SK-N-SH (cell line): ENCODE data around the gene IFIT1B. TPM values are rescaled to one million over a fixed set of nuclear protein-coding genes. Genes with fewer than 3 reads are reported as not detected.

Source experiments
- CTCF ChIA-PET: fragments of 300-600, 350-600 bp; formaldehyde crosslinking; extraction: SDS; loops from one replicate; lab custom pipeline; 2021; lab: Yijun Ruan, JAX
- POLR2A ChIA-PET: fragments of 350-600 bp; sonication (Branson Sonifier 250); formaldehyde crosslinking; extraction: SDS; loops from one replicate; lab custom pipeline; 2020; ENCODE audit warnings: antibody characterized with exemption, inconsistent platforms; lab: Yijun Ruan, JAX
- DNase-seq: peaks from one replicate; pipeline ENCODE4 v3.0.0; 2012
- H2AFZ ChIP-seq: fragments of 200-600 bp; sonication (generic); 2 replicates; pipeline ENCODE4 v1.8.1; 2016; ENCODE audit warnings: antibody characterized with exemption, mild to moderate bottlenecking, low read depth
- H3F3A ChIP-seq: fragments of 200-600 bp; sonication (generic); replicated peaks from 2 replicates; pipeline ENCODE3; 2016; ENCODE audit warnings: antibody characterized with exemption, mild to moderate bottlenecking; ENCODE audit not compliant: insufficient read depth
- H3K27ac ChIP-seq, 2 experiments: fragments of 200-500 bp in 1 of 2; fragments of 200-600 bp in 1 of 2; sonication (Bioruptor generic) in 1 of 2; sonication (generic), shearing (Covaris generic) in 1 of 2; 2 replicates each; pipeline versions ENCODE4 v1.5.1 to v1.6.1; 2014 to 2016; ENCODE audit warnings: low read depth in 2 of 2, inconsistent platforms in 1 of 2, low read length in 1 of 2, mild to moderate bottlenecking in 1 of 2, mixed read lengths in 1 of 2
- H3K27me3 ChIP-seq: fragments of 200-600 bp; sonication (generic), shearing (Covaris generic); 2 replicates; pipeline ENCODE4 v1.6.1; 2016; ENCODE audit warnings: mixed run types; ENCODE audit not compliant: insufficient read depth
- H3K36me3 ChIP-seq, 2 experiments: fragments of 200-500 bp in 1 of 2; fragments of 200-600 bp in 1 of 2; sonication (Bioruptor generic) in 1 of 2; sonication (generic) in 1 of 2; replicated peaks in 1 of 2; 2 replicates each; pipeline versions ENCODE3 to v1.5.1; 2014 to 2016; ENCODE audit warnings: low read length in 1 of 2, mild to moderate bottlenecking in 1 of 2; ENCODE audit not compliant: insufficient read depth in 2 of 2, control insufficient read depth in 1 of 2
- H3K4me1 ChIP-seq, 2 experiments: fragments of 200-500 bp in 1 of 2; fragments of 200-600 bp in 1 of 2; sonication (Bioruptor generic) in 1 of 2; sonication (generic), shearing (Covaris generic) in 1 of 2; 2 replicates each; pipeline versions ENCODE4 v1.5.1 to v1.6.1; 2014 to 2016; ENCODE audit warnings: low read depth in 1 of 2, low read length in 1 of 2, mixed run types in 1 of 2; ENCODE audit not compliant: insufficient read depth in 2 of 2, control insufficient read depth in 1 of 2
- H3K4me2 ChIP-seq: fragments of 200-600 bp; sonication (generic), shearing (Covaris generic); 2 replicates; pipeline ENCODE4 v1.6.1; 2017; ENCODE audit warnings: mixed run types
- H3K4me3 ChIP-seq, 2 experiments: fragments of 200-500 bp in 1 of 2; fragments of 200-600 bp in 1 of 2; sonication (Bioruptor generic) in 1 of 2; sonication (generic), shearing (Covaris generic) in 1 of 2; 2 replicates each; pipeline versions ENCODE4 v1.5.1 to v1.8.1; 2014 to 2016; ENCODE audit warnings: low read depth in 2 of 2, inconsistent platforms in 1 of 2, low read length in 1 of 2, mild to moderate bottlenecking in 1 of 2, mixed read lengths in 1 of 2, moderate library complexity in 1 of 2
- H3K79me2 ChIP-seq: fragments of 200-600 bp; sonication (generic); 2 replicates; pipeline ENCODE4 v1.8.1; 2017; ENCODE audit warnings: mild to moderate bottlenecking; ENCODE audit not compliant: insufficient read depth
- H3K9ac ChIP-seq: fragments of 200-600 bp; sonication (generic); 2 replicates; pipeline ENCODE4 v1.6.1; 2017; ENCODE audit warnings: mixed run types
- H3K9me2 ChIP-seq: fragments of 200-600 bp; sonication (generic); 2 replicates; pipeline ENCODE4 v1.6.1; 2017; ENCODE audit warnings: mixed run types
- H3K9me3 ChIP-seq: fragments of 200-600 bp; sonication (generic); 2 replicates; pipeline ENCODE4 v1.6.1; 2017; ENCODE audit warnings: mixed run types, mild to moderate bottlenecking, moderate library complexity
- H4K20me1 ChIP-seq: fragments of 200-600 bp; sonication (generic); 2 replicates; pipeline ENCODE4 v1.6.1; 2017; ENCODE audit warnings: mild to moderate bottlenecking, mixed run types; ENCODE audit not compliant: insufficient read depth
- EZH2phosphoT487 ChIP-seq: fragments of 200-600 bp; sonication (generic); IDR thresholded peaks from 2 replicates; pipeline ENCODE4 v1.6.1; 2017; ENCODE audit warnings: low read depth, mixed run types, mild to moderate bottlenecking, antibody characterized with exemption, moderate library complexity, borderline replicate concordance
- FOXM1 ChIP-seq: IDR thresholded peaks from 2 replicates; pipeline ENCODE4 v1.4.0; 2012; ENCODE audit warnings: low read depth, mild to moderate bottlenecking
- MEF2A ChIP-seq: IDR thresholded peaks from 2 replicates; pipeline ENCODE4 v1.4.0; 2012; ENCODE audit warnings: low read depth, borderline replicate concordance
- MXI1 ChIP-seq: IDR thresholded peaks from 2 replicates; pipeline ENCODE4 v1.6.1; 2012; ENCODE audit warnings: mild to moderate bottlenecking, low read depth, low read length, improper control_type of control experiment
- NRF1 ChIP-seq: IDR thresholded peaks from 2 replicates; pipeline ENCODE4 v1.6.1; 2012; ENCODE audit warnings: low read depth, mild to moderate bottlenecking, low read length
- RAD21 ChIP-seq: IDR thresholded peaks from 2 replicates; pipeline ENCODE4 v1.6.1; 2012; ENCODE audit warnings: mild to moderate bottlenecking, low read length
- RCOR1 ChIP-seq: fragments of 150-350 bp; IDR thresholded peaks from 2 replicates; pipeline ENCODE4 v1.6.1; 2017; ENCODE audit warnings: antibody characterized with exemption, low read length
- RFX5 ChIP-seq: IDR thresholded peaks from 2 replicates; pipeline ENCODE4 v1.6.1; 2012; ENCODE audit warnings: mild to moderate bottlenecking, improper control_type of control experiment, low read length
- RXRA ChIP-seq: IDR thresholded peaks from 2 replicates; pipeline ENCODE4 v1.4.0; 2012; ENCODE audit warnings: low read depth, mild to moderate bottlenecking, borderline replicate concordance
- TAF1 ChIP-seq: IDR thresholded peaks from 2 replicates; pipeline ENCODE4 v1.6.1; 2012; ENCODE audit warnings: low read depth, mild to moderate bottlenecking, low read length, moderate library complexity, borderline replicate concordance
- TCF12 ChIP-seq: IDR thresholded peaks from 2 replicates; pipeline ENCODE4 v1.4.0; 2012
- USF2 ChIP-seq: fragments of 150-350 bp; IDR thresholded peaks from 2 replicates; pipeline ENCODE4 v1.6.1; 2017; ENCODE audit warnings: antibody characterized with exemption, low read length, low read depth, borderline replicate concordance
- WGBS: methylation state at CpG from one replicate; pipeline ENCODE4 v1.1.6; 2017; ENCODE audit warnings: low lambda C conversion rate; 5-methylcytosine and 5-hydroxymethylcytosine counted together
- polyA plus RNA-seq, 3 experiments: library from polyadenylated mRNA; depleted of rRNA; stranded (reverse); fragments of >200 nt; gene quantifications; 2 replicates each; pipeline ENCODE4 v1.2.3, GENCODE V29; 2012
- TF ChIP-seq, protein P1 (sequence below): IDR thresholded peaks from 2 replicates; pipeline ENCODE4 v1.4.0; 2012; ENCODE audit warnings: low read depth, borderline replicate concordance
- TF ChIP-seq, protein P2 (sequence below): fragments of 200-600 bp; sonication (generic); IDR thresholded peaks from 2 replicates; pipeline ENCODE4 v1.6.1; 2017; ENCODE audit warnings: antibody characterized with exemption, mild to moderate bottlenecking, moderate library complexity

The IFIT1B gene
- polyA plus RNA-seq, 1 of the 3 experiments (the other 2 are of a cell fraction): 0.03 TPM

GRCh38 chr10:89345367-89346000, 32.4 kb upstream of the IFIT1B start:
- Histone ChIP-seq H3K9ac (no peak overlapping the region), H3K9me3 (no peaks in the 10 kb centered on the region), H3K27me3 (no peaks in the 10 kb centered on the region), H3K9me2 (no peaks in the 10 kb centered on the region), H3K4me1 (peaks cover 7 to 17% of the 10 kb centered on the region in 2 experiments; a peak in 3 of 4 replicates), H4K20me1 (no peaks in the 10 kb centered on the region), H3K36me3 (peaks cover 0 to 3% of the 10 kb centered on the region in 2 experiments), H2AFZ (no peak overlapping the region), H3K4me3 (no peak overlapping the region), H3K4me2 (no peak overlapping the region), H3K27ac (no peak overlapping the region), H3K79me2 (peaks cover 18% of the 10 kb centered on the region; the same call in 1 of the 2 replicates), H3F3A (peaks cover 6% of the 10 kb centered on the region)
- DNase-seq: no peak
- POLR2A ChIA-PET: no interaction called here
- 96% methylated on average over 4 of the region's 4 CpGs for WGBS
- TF ChIP-seq RFX5: no peak
- no peak for TF ChIP-seq EZH2phosphoT487
- TF ChIP-seq RAD21: no peak
- TF ChIP-seq, protein P1, sequence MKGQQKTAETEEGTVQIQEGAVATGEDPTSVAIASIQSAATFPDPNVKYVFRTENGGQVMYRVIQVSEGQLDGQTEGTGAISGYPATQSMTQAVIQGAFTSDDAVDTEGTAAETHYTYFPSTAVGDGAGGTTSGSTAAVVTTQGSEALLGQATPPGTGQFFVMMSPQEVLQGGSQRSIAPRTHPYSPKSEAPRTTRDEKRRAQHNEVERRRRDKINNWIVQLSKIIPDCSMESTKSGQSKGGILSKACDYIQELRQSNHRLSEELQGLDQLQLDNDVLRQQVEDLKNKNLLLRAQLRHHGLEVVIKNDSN: no peak
- no peak for TF ChIP-seq USF2
- TF ChIP-seq RCOR1: no peak
- TF ChIP-seq TCF12: no peak
- no peak for TF ChIP-seq MXI1
- no peak for TF ChIP-seq RXRA
- no peak for TF ChIP-seq FOXM1
- TF ChIP-seq NRF1: no peak
- TF ChIP-seq, protein P2, sequence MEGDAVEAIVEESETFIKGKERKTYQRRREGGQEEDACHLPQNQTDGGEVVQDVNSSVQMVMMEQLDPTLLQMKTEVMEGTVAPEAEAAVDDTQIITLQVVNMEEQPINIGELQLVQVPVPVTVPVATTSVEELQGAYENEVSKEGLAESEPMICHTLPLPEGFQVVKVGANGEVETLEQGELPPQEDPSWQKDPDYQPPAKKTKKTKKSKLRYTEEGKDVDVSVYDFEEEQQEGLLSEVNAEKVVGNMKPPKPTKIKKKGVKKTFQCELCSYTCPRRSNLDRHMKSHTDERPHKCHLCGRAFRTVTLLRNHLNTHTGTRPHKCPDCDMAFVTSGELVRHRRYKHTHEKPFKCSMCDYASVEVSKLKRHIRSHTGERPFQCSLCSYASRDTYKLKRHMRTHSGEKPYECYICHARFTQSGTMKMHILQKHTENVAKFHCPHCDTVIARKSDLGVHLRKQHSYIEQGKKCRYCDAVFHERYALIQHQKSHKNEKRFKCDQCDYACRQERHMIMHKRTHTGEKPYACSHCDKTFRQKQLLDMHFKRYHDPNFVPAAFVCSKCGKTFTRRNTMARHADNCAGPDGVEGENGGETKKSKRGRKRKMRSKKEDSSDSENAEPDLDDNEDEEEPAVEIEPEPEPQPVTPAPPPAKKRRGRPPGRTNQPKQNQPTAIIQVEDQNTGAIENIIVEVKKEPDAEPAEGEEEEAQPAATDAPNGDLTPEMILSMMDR: no peak
- no peak for TF ChIP-seq MEF2A
- TF ChIP-seq TAF1: no peak
- CTCF ChIA-PET: interaction anchor here (1.2 to 3.0 kb wide), 3 partner anchors 24 to 128 kb away, joined by 4 to 12 read pairs (median 4); no protein-coding TSS in a partner anchor
